ENCODE data around the gene COPS7A.

- no peak for TF ChIP-seq CTCF (IDR thresholded peaks at IDR 0.05)
- no peak for TF ChIP-seq POLR2AphosphoS5 (IDR thresholded peaks at IDR 0.05)
- TF ChIP-seq POLR2A (IDR thresholded peaks at IDR 0.05), result no peak
- TF ChIP-seq EP300 (IDR thresholded peaks at IDR 0.05), result no peak
Measured at GRCh38 chr12:6770094-6770493, 46.2 kb downstream of the COPS7A start.

Data from sigmoid colon (tissue), 4 donors.